HG03439 (cell line): ENCODE measurements around the gene PIK3CB.
"Not testable (repeated sequence)": the region's sequence is repeated elsewhere in the genome, so short reads cannot be mapped to it uniquely, and the experiment has no call there.

Source experiments
- ATAC-seq: cut with Tn5 transposase; IDR thresholded peaks from one replicate; pipeline ENCODE4 v1.9.1; 2021; ENCODE audit warnings: mild to moderate bottlenecking, moderate library complexity; ENCODE audit not compliant: unreplicated experiment

The PIK3CB gene

GRCh38 chr3:138848696-138849095 lies 14.0 kb upstream of the PIK3CB start:
- ATAC-seq = no peak

- not testable (repeated sequence) for ATAC-seq
Observed at GRCh38 chr3:138846824-138847223, 12.1 kb upstream of the PIK3CB start.

GRCh38 chr3:138846262-138846791 lies 11.6 kb upstream of the PIK3CB start:
- no peak for ATAC-seq

GRCh38 chr3:138845771-138846173 lies 11.0 kb upstream of the PIK3CB start:
- ATAC-seq = no peak

GRCh38 chr3:138845181-138845601 lies 10.5 kb upstream of the PIK3CB start:
- ATAC-seq = no peak

- no peak for ATAC-seq
Observed at GRCh38 chr3:138842483-138843188, 7.9 kb upstream of the PIK3CB start.

- ATAC-seq = not testable (repeated sequence)
Observed at GRCh38 chr3:138838385-138838784, 3.7 kb upstream of the PIK3CB start.

GRCh38 chr3:138835846-138836245 lies 1.1 kb upstream of the PIK3CB start:
- ATAC-seq = not testable (repeated sequence)

- no peak for ATAC-seq
Observed at GRCh38 chr3:138835397-138835757, 649 bp upstream of the PIK3CB start.

GRCh38 chr3:138833899-138834595 lies 681 bp downstream of the PIK3CB start:
- ATAC-seq = no peak

GRCh38 chr3:138832473-138833057 lies 2.2 kb downstream of the PIK3CB start:
- not testable (repeated sequence) for ATAC-seq

GRCh38 chr3:138829886-138830510 lies 4.7 kb downstream of the PIK3CB start:
- ATAC-seq = no peak

- ATAC-seq = no peak
Observed at GRCh38 chr3:138829097-138829496, 5.6 kb downstream of the PIK3CB start.

- ATAC-seq = no peak
Observed at GRCh38 chr3:138827222-138827621, 7.5 kb downstream of the PIK3CB start.

GRCh38 chr3:138825336-138825735 lies 9.4 kb downstream of the PIK3CB start:
- ATAC-seq = no peak

- no peak for ATAC-seq
Observed at GRCh38 chr3:138824114-138824506, 10.6 kb downstream of the PIK3CB start.

GRCh38 chr3:138820379-138820778 lies 14.3 kb downstream of the PIK3CB start:
- not testable (repeated sequence) for ATAC-seq

- ATAC-seq = no peak
Observed at GRCh38 chr3:138818185-138818860, 16.4 kb downstream of the PIK3CB start.

- ATAC-seq = no peak
Observed at GRCh38 chr3:138817695-138818094, 17.0 kb downstream of the PIK3CB start.

GRCh38 chr3:138812806-138813205 lies 21.9 kb downstream of the PIK3CB start:
- ATAC-seq = no peak
